ENCODE measurements around the gene SDK1. TPM values are rescaled to one million over a fixed set of nuclear protein-coding genes. Genes with fewer than 3 reads are reported as not detected.

The SDK1 gene
- total RNA-seq, 1 donor from 2014 or later, result 4.3 TPM

DNA sequence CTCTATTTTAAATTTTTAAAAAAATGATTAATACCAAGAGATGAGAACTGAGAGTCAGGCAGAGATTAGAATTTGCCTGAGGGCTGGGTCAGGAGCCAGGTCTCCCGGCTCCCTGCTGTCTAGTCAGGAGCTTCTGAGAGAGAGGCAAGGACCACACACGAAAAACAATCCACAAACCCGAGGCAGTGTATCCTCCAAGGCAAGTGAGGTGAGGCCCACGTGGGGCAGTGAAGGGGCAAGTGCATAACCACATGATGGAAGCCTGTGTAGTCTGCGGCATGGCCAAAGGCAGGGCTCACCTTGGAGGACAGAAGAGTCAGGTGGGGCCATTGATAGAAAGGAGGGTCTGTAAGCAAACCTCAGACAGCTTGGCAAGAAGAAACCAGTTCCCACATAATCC is 839.9 kb downstream of the SDK1 start:
- Mint-ChIP-seq H3K27ac (ENCODE audit: unreplicated experiment) (no peak overlapping the region), H3K36me3 (ENCODE audit: low read depth, unreplicated experiment) (no peaks in the 10 kb centered on the region), H3K9me3 (ENCODE audit: unreplicated experiment) (peaks cover 7% of the 10 kb centered on the region), H3K4me1 (ENCODE audit: unreplicated experiment) (peaks cover 11% of the 10 kb centered on the region), H3K4me3 (ENCODE audit: unreplicated experiment) (no peak overlapping the region), H3K27me3 (ENCODE audit: unreplicated experiment) (peaks cover 15% of the 10 kb centered on the region)
- TF ChIP-seq, protein P1, sequence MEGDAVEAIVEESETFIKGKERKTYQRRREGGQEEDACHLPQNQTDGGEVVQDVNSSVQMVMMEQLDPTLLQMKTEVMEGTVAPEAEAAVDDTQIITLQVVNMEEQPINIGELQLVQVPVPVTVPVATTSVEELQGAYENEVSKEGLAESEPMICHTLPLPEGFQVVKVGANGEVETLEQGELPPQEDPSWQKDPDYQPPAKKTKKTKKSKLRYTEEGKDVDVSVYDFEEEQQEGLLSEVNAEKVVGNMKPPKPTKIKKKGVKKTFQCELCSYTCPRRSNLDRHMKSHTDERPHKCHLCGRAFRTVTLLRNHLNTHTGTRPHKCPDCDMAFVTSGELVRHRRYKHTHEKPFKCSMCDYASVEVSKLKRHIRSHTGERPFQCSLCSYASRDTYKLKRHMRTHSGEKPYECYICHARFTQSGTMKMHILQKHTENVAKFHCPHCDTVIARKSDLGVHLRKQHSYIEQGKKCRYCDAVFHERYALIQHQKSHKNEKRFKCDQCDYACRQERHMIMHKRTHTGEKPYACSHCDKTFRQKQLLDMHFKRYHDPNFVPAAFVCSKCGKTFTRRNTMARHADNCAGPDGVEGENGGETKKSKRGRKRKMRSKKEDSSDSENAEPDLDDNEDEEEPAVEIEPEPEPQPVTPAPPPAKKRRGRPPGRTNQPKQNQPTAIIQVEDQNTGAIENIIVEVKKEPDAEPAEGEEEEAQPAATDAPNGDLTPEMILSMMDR (IDR thresholded peaks at IDR 0.05; ENCODE audit: unreplicated experiment), result no peak
- no peak for DNase-seq (ENCODE audit: low spot score)

DNA sequence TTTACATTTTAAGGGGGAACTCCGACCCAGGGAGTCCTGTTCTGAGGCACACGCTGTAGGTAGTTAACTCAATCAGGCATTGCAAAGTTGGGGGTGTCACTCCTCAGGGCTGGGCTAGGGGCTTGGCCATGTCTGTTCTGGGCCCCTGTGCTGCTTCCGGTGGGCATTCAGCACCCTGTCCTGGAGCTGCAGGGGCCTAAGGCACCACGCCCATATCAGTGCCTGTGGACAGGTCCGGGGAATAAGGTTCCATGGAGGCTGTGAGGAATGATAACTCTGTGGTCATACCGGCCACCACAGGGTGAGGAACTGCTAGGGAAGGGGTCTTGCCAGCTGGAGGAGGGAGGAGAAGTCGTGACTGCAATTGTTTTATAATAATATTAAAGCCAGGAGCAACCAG is 842.0 kb downstream of the SDK1 start:
- Mint-ChIP-seq H3K36me3 (ENCODE audit: low read depth, unreplicated experiment) (peaks cover 3% of the 10 kb centered on the region), H3K27ac (ENCODE audit: unreplicated experiment) (no peak overlapping the region), H3K9me3 (ENCODE audit: unreplicated experiment) (no peaks in the 10 kb centered on the region), H3K4me1 (ENCODE audit: unreplicated experiment) (peaks cover 11% of the 10 kb centered on the region), H3K4me3 (ENCODE audit: unreplicated experiment) (no peak overlapping the region), H3K27me3 (ENCODE audit: unreplicated experiment) (peaks cover 17% of the 10 kb centered on the region)
- TF ChIP-seq, protein P1 (IDR thresholded peaks at IDR 0.05; ENCODE audit: unreplicated experiment), result no peak
- no peak for DNase-seq (ENCODE audit: low spot score)

DNA sequence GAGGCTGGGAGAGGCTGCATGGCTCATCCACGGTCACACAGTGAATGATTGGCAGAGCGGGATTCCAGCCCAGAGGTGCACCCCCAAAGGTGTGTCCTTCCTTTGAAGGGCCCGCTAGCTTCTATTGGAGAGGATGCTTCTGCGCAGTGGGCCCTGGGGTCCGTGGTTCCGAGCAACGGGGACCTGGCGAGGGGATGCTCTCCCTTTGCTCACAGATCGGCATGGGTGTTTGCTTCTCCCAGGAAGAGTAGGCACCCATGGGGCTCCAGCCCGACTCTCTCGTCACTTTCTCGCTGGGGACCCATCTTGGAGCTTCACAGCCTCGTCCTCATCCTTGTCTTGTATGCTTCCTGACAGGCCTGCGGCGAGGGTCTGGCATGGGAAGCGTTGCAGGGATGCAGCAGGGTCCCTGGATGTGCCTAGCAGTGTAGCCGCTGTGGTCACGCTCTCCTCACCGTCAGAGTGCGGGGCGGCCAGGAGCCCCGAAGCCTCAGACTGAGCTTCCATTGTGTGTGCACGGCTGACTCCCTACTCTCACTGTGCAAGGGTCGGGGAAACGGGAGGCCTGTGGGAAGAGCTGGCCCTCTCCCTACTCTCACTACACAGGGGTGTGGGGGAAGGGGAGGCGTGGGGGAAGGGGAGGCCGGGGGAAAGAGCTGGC is 842.6 kb downstream of the SDK1 start:
- H3K4me1 Mint-ChIP-seq (ENCODE audit: unreplicated experiment), result peaks cover 11% of the 10 kb centered on the region
- TF ChIP-seq, protein P1 (IDR thresholded peaks at IDR 0.05; ENCODE audit: unreplicated experiment), result no peak
- no peak overlapping the region for H3K27ac Mint-ChIP-seq (ENCODE audit: unreplicated experiment)
- no peak for DNase-seq (ENCODE audit: low spot score)
- H3K36me3 Mint-ChIP-seq (ENCODE audit: low read depth, unreplicated experiment), result peaks cover 3% of the 10 kb centered on the region
- peaks cover 17% of the 10 kb centered on the region for H3K27me3 Mint-ChIP-seq (ENCODE audit: unreplicated experiment)
- H3K4me3 Mint-ChIP-seq (ENCODE audit: unreplicated experiment), result no peak overlapping the region
- no peaks in the 10 kb centered on the region for H3K9me3 Mint-ChIP-seq (ENCODE audit: unreplicated experiment)

DNA sequence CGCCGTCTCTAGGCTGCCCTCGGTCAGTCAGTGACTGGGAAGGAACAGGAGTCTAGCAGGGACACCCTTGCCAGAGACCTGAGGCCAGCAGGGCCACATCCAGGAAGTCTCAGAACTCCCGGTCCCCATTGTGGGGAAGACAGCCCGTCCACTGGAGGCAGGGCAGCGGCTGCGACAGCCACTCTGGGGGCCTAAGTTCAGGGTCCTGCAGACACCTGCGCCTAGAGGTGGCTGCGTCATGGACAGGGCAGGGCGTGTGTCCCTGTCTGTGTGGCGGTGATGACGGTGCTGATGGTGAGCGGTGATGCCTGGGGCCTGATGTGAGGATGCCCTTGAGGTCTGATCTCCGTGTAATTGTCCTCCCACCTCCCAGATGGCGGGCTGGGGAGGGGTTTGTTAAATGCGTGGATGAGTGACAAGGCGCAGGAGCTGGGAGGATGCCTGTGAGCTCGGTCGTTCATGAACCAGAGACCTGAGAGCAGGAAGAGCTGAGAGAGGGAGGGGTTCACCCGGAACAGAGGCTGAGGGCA is 843.2 kb downstream of the SDK1 start:
- Mint-ChIP-seq H3K27ac (ENCODE audit: unreplicated experiment) (no peak overlapping the region), H3K4me3 (ENCODE audit: unreplicated experiment) (no peak overlapping the region), H3K4me1 (ENCODE audit: unreplicated experiment) (peaks cover 11% of the 10 kb centered on the region), H3K36me3 (ENCODE audit: low read depth, unreplicated experiment) (peaks cover 3% of the 10 kb centered on the region), H3K27me3 (ENCODE audit: unreplicated experiment) (peaks cover 18% of the 10 kb centered on the region), H3K9me3 (ENCODE audit: unreplicated experiment) (no peaks in the 10 kb centered on the region)
- TF ChIP-seq, protein P1 (IDR thresholded peaks at IDR 0.05; ENCODE audit: unreplicated experiment), result no peak
- no peak for DNase-seq (ENCODE audit: low spot score)

DNA sequence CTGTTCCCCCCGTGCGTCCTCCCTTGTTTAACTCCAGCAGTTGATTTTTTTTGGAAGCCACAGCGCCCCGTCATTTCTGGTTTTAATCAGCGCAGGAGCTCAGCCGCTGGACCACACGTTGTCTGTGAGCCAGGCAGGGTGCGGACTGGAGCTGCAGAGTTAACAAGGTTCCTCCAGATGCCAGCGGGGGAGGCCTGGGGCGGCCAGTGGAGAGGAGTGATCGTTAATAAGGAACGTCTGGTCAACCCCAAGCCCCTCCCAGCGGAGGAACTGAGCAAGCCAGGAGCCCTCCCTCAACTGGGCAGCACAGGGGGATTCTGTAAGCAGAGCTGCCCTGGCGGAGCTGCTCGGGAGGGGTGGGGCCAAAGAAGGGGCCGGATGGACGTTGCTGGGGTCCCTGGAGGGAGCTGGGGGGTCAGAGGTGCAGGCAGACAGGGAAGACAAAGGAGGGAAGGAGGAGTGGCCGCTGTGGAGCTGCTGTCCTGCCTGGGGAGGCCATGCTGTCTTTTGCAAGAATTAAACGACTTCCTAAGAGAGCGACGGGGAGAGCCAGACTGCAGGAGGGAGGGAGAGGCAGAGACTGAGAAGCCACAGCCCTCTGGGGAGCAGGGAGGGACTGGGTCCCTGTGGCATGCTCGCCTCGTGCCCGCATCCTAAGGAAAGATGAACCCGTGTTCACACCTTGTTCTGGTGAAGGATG is 843.9 kb downstream of the SDK1 start:
- no peak overlapping the region for H3K4me3 Mint-ChIP-seq (ENCODE audit: unreplicated experiment)
- TF ChIP-seq, protein P1 (IDR thresholded peaks at IDR 0.05; ENCODE audit: unreplicated experiment), result no peak
- peak overlapping the region; percentile 42 for H3K27ac Mint-ChIP-seq (ENCODE audit: unreplicated experiment)
- peaks cover 11% of the 10 kb centered on the region for H3K4me1 Mint-ChIP-seq (ENCODE audit: unreplicated experiment)
- peaks cover 22% of the 10 kb centered on the region for H3K27me3 Mint-ChIP-seq (ENCODE audit: unreplicated experiment)
- DNase-seq (ENCODE audit: low spot score), result no peak
- H3K9me3 Mint-ChIP-seq (ENCODE audit: unreplicated experiment), result no peaks in the 10 kb centered on the region
- H3K36me3 Mint-ChIP-seq (ENCODE audit: low read depth, unreplicated experiment), result peaks cover 3% of the 10 kb centered on the region

All from endothelial cell (in vitro differentiated cells).